LNCAP (cell line): Measurements from ENCODE around the gene THOC6.

Source experiments
- TF ChIP-seq, protein P1 (sequence below): fragments of 450-650 bp; IDR thresholded peaks from 2 replicates; pipeline ENCODE4 v1.5.1; 2017; ENCODE audit warnings: mild to moderate bottlenecking

Gene THOC6

DNA sequence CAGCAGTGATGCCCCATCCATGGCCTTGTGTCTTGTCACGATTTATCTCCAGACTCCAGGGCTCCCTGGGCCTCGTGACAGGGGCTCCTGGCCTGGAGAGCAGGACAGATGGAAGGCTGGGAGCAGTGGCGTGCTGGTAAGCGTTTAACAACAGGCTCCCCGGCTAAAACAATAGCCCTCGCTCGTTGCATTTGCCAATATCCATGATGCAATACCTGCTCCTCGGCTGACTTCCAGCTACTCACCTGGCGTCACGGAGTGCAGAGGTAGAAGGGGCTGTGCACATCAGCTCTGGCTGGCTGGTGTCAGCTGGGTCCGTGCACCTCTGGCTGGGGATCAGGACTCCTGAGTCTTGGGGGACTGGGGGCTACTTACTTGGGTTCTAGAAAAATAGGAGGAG is 14.4 kb downstream of the THOC6 start:
- TF ChIP-seq, protein P1, sequence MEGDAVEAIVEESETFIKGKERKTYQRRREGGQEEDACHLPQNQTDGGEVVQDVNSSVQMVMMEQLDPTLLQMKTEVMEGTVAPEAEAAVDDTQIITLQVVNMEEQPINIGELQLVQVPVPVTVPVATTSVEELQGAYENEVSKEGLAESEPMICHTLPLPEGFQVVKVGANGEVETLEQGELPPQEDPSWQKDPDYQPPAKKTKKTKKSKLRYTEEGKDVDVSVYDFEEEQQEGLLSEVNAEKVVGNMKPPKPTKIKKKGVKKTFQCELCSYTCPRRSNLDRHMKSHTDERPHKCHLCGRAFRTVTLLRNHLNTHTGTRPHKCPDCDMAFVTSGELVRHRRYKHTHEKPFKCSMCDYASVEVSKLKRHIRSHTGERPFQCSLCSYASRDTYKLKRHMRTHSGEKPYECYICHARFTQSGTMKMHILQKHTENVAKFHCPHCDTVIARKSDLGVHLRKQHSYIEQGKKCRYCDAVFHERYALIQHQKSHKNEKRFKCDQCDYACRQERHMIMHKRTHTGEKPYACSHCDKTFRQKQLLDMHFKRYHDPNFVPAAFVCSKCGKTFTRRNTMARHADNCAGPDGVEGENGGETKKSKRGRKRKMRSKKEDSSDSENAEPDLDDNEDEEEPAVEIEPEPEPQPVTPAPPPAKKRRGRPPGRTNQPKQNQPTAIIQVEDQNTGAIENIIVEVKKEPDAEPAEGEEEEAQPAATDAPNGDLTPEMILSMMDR = no peak

DNA sequence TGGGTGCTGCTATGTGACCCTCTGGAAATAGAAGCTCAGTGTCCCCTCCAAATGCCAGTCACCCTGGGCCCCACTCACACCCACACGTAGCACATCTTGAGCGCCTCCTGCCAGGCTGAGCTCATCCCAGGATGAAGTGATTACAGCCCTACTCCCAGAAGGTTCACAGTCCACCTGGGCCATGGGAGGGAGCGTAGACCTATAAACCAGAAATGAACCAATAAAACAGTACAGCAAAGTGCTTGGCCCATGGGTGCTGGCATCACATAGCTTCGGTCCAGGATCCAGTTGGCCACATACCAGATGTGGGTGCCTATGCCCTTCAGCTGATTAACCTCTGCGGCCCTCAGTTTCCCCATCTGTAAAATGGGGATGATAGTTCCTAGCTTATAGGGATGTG is 15.1 kb downstream of the THOC6 start:
- TF ChIP-seq, protein P1 = no peak

DNA sequence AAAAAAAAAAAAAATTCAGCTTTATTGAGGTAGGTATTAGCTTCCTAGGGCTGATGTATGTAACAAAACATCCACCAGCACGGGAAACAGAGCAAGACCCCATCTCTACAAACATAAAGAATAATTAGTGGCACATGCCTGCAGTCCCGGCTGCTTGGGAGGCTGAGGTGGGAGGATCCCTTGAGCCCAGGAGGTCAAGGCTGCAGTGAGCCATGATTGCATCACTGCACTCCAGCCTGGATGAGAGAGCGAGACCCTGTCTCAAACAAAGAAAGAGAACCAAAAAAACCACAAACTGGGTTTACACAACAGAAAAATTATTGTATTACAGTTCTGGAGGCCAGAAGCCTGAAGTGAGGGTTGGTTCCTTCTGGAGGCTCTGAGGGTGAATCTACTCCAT is 18.5 kb downstream of the THOC6 start:
- TF ChIP-seq, protein P1 = no peak

DNA sequence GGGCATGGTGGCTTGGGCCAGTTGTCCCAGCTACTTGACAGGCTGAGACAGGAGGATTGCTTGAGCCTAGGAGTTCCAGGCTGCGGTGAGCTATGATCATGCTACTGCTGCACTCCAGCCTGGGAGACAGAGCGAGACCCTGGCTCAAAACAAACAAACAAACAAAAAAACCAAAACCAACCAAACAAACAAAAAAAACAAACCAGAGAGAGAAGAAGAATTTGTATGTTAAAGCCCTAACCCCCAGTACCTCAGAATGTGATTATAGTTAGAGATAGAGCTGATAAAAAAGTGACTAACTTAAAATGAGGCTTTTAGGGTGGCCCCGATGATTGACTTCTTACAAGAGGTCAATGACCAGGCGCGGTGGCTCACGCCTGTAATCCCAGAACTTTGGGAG is 20.9 kb downstream of the THOC6 start:
- TF ChIP-seq, protein P1 = no peak

DNA sequence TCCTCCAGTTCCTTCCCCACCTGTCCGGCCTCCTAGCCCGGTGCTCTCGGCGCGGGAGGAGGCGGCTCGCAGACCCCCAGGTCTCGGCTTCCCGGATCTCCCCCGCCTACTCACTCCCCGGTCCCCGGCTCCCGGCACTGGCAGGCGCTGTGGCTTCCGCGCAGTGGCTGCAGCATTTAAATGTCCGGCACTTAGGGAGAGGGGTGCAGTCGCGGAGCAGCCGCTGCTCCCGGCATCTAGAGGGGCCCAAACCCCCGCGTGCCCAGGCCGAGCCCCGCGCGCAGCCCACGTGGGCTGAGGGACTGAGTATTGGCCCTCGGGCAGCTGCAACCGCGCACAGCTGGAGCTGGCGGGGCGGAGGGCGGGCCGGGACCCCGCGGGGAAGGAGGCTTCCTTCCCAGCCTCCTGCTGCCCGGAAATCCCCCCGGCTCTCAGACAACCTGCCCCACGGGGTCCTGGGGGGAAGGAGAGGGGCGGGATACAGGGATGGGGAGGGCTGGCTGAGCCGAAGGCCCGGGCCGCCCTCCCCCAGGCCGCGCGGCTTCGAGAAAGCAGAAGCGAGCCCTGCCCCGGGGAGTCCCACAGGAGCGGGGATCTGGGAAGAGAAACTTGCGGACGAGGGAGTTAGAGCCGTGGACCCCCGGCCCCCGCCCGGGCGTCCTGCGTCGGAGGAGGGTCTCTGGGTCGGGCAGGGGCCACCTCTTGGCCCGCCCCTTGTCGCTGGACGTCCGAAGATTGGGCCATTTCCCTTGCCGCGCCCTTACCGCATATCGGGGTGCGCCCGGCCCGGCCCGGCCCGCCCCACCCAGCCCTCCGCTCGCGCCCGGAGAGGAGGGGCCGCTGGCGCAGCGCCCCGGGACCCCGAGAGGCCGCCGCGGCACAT is 22.2 kb downstream of the THOC6 start, which contains the start of gene MMP25:
Gene MMP25, plus strand, starts transcription at position 804 of the 883 bp plus-strand sequence. CDS start 357 bp downstream, outside the sequence.
- TF ChIP-seq, protein P1 = no peak

DNA sequence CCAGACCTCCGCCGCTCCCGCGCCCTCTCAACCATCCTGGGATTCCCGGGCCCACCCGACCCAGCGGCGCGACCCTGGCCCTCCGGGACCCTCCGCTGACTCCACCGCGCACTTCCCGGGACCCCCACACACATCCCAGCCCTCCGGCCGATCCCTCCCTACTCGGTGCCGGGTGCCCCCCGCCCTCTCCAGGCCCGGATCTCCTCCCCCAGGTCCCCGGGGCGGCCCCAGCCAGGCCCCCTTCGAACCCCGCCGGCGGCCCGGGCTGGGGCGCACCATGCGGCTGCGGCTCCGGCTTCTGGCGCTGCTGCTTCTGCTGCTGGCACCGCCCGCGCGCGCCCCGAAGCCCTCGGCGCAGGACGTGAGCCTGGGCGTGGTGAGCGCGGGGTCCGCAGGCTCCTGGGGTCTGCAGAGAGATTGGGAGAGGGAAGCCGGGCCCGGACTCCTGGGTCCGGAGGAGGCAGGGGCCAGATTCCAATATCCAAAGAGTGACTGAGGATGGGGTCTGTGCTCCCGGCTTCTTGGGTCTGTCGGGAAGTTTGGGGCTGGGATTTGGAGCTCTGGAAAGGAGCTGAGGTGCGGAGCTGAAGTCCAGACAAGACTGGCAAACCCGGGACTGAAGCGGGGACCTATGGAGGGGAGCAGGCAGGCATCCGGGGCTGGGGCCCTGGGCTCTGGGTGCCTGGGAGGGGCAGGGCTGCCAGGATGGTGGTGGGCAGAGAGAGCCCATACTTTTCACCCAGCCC is 23.0 kb downstream of the THOC6 start:
- TF ChIP-seq, protein P1 = no peak

DNA sequence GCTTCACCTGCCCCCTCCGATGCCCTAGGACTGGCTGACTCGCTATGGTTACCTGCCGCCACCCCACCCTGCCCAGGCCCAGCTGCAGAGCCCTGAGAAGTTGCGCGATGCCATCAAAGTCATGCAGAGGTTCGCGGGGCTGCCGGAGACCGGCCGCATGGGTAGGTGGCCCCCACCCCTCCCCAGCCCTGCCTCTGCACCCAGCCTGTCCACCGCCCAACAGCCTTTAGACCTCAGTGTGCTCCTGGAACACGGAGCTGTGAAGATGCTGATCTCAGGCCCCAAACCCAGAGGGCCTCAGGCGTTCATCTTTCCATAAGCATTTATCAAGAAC is 23.5 kb downstream of the THOC6 start:
- TF ChIP-seq, protein P1 = no peak
